Stomach smooth muscle (tissue), 2 donors: ENCODE data around the gene TTC13.

Source experiments
- H3K27ac ChIP-seq: one replicate; pipeline ENCODE4 v1.7.0; 2013; ENCODE audit warnings: mild to moderate bottlenecking, low read length, inconsistent platforms
- H3K27me3 ChIP-seq, 2 donors: one replicate each; pipeline ENCODE4 v1.7.0; 2013; ENCODE audit warnings: low read length in 2 of 2; ENCODE audit not compliant: insufficient read depth in 2 of 2, control insufficient read depth in 1 of 2
- H3K36me3 ChIP-seq, 2 donors: one replicate each; pipeline ENCODE4 v1.7.0; 2013; ENCODE audit warnings: low read length in 2 of 2; ENCODE audit not compliant: control insufficient read depth in 2 of 2, insufficient read depth in 2 of 2
- H3K4me1 ChIP-seq: one replicate; pipeline ENCODE4 v1.7.0; 2013; ENCODE audit warnings: low read length; ENCODE audit not compliant: control insufficient read depth, insufficient read depth
- H3K4me3 ChIP-seq, 2 donors: one replicate each; pipeline ENCODE4 v1.7.0; 2013; ENCODE audit warnings: low read length in 2 of 2
- H3K9ac ChIP-seq, 2 donors: one replicate each; pipeline ENCODE4 v1.7.0; 2013; ENCODE audit warnings: low read length in 2 of 2, mild to moderate bottlenecking in 1 of 2
- H3K9me3 ChIP-seq, 2 donors: one replicate each; pipeline ENCODE4 v1.7.0; 2013; ENCODE audit warnings: low read length in 2 of 2; ENCODE audit not compliant: control insufficient read depth in 2 of 2
- donor health status: healthy.
- donor health status: Pancreatic carcinoma.

The TTC13 gene

DNA sequence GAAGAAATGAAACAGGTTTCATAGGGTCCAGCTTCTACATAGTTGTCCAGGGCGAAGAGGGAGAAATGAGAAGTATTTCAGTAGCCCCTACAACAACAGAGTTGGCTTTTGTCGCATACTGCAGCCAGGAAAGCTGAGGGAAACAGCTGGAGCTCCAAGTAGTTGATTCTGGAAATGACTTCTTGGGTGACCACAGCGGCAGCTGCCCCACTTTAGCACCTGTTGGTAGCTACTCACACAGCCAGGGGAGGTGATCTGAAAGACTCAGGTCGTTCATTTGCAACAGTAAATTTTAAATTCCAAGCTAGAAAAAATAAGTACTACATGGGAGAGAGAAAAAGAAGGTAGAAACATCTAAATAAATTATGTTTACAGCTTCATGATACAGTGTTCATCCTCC is 2.3 kb downstream of the TTC13 start:
- no peak overlapping the region for H3K9ac ChIP-seq
- H3K36me3 ChIP-seq = peaks cover 3 to 4% of the 10 kb centered on the region in 2 donors
- H3K4me1 ChIP-seq = peaks cover 6% of the 10 kb centered on the region
- H3K9me3 ChIP-seq = no peaks in the 10 kb centered on the region
- H3K27me3 ChIP-seq = no peaks in the 10 kb centered on the region
- H3K27ac ChIP-seq = no peak overlapping the region
- no peak overlapping the region for H3K4me3 ChIP-seq

GRCh38 chr1:230975636-230976035 is 3.0 kb downstream of the TTC13 start:
- Histone ChIP-seq H3K4me3 (no peak overlapping the region), H3K4me1 (peaks cover 6% of the 10 kb centered on the region), H3K27ac (no peak overlapping the region), H3K36me3 (peaks cover 3 to 4% of the 10 kb centered on the region in 2 donors), H3K9me3 (no peaks in the 10 kb centered on the region), H3K27me3 (no peaks in the 10 kb centered on the region), H3K9ac (no peak overlapping the region)

GRCh38 chr1:230972855-230973271 is 5.8 kb downstream of the TTC13 start:
- peaks cover 6 to 8% of the 10 kb centered on the region in 2 donors for H3K36me3 ChIP-seq
- no peak overlapping the region for H3K9ac ChIP-seq
- no peaks in the 10 kb centered on the region for H3K27me3 ChIP-seq
- H3K9me3 ChIP-seq = no peaks in the 10 kb centered on the region
- H3K4me3 ChIP-seq = no peak overlapping the region
- no peak overlapping the region for H3K27ac ChIP-seq
- H3K4me1 ChIP-seq = peaks cover 3% of the 10 kb centered on the region

DNA sequence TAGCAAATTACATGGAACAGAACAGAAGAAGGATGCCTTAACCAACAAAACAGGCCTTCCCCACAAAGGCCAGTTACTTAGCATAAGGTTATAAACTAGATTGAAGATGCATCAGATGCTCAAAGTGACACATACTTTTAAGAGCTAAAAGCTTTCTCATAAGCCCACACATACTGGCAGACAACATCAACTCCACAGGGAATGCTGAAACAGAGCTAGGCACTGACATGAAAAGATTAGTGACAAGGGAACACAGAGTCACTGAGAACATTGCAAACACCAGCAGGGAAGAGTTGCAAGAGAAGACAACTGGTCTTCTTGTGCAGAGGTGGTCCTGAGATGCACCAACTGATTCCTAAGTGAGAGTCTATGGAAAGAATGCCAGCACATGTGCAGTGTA is 6.9 kb downstream of the TTC13 start:
- Histone ChIP-seq H3K4me1 (no peaks in the 10 kb centered on the region), H3K4me3 (no peak overlapping the region), H3K9me3 (no peaks in the 10 kb centered on the region), H3K27ac (no peak overlapping the region), H3K27me3 (no peaks in the 10 kb centered on the region), H3K9ac (no peak overlapping the region), H3K36me3 (peaks cover 6 to 8% of the 10 kb centered on the region in 2 donors)

DNA sequence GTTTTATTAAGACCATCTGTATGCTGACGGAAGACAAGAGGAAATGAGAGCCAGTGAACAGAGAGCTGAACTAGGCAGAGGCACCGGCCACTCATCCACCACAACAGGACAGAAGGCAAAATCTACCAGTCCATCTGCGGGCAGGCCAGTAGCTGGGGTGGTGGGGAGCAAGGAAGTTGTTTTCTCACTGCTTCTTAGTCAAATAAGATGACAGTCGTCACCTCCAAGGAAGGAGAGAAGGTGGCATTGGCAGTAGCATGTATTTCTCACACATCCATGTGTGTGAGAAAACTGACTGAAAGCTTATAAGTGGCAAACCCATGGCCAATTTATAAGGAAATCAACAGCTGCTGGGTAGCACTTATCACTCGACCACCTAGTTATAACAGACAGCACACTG is 8.2 kb downstream of the TTC13 start:
- peaks cover 2 to 5% of the 10 kb centered on the region in 2 donors for H3K36me3 ChIP-seq
- H3K9me3 ChIP-seq = no peaks in the 10 kb centered on the region
- H3K9ac ChIP-seq = no peak overlapping the region
- H3K27ac ChIP-seq = no peak overlapping the region
- H3K4me1 ChIP-seq = no peaks in the 10 kb centered on the region
- no peaks in the 10 kb centered on the region for H3K27me3 ChIP-seq
- H3K4me3 ChIP-seq = no peak overlapping the region

GRCh38 chr1:230966358-230966873 is 12.2 kb downstream of the TTC13 start:
- Histone ChIP-seq H3K27ac (no peak overlapping the region), H3K9me3 (no peaks in the 10 kb centered on the region), H3K36me3 (peaks cover 2 to 5% of the 10 kb centered on the region in 2 donors), H3K4me1 (no peaks in the 10 kb centered on the region), H3K27me3 (no peaks in the 10 kb centered on the region), H3K9ac (no peak overlapping the region), H3K4me3 (no peak overlapping the region)

- Histone ChIP-seq H3K9me3 (no peaks in the 10 kb centered on the region), H3K4me1 (no peaks in the 10 kb centered on the region), H3K4me3 (no peak overlapping the region)
Measured at GRCh38 chr1:230965535-230965934, 13.1 kb downstream of the TTC13 start.

GRCh38 chr1:230964896-230965295 is 13.8 kb downstream of the TTC13 start:
- Histone ChIP-seq H3K9ac (no peak overlapping the region), H3K4me1 (no peaks in the 10 kb centered on the region), H3K9me3 (no peaks in the 10 kb centered on the region), H3K27me3 (no peaks in the 10 kb centered on the region), H3K4me3 (no peak overlapping the region), H3K36me3 (peaks cover 0 to under 1% of the 10 kb centered on the region in 2 donors), H3K27ac (no peak overlapping the region)

More at GRCh38 chr1:230965535-230965934, 13.1 kb downstream of the TTC13 start:
- Histone ChIP-seq H3K9ac (no peak overlapping the region), H3K27ac (no peak overlapping the region), H3K36me3 (peaks cover 2 to 5% of the 10 kb centered on the region in 2 donors), H3K27me3 (no peaks in the 10 kb centered on the region)

DNA sequence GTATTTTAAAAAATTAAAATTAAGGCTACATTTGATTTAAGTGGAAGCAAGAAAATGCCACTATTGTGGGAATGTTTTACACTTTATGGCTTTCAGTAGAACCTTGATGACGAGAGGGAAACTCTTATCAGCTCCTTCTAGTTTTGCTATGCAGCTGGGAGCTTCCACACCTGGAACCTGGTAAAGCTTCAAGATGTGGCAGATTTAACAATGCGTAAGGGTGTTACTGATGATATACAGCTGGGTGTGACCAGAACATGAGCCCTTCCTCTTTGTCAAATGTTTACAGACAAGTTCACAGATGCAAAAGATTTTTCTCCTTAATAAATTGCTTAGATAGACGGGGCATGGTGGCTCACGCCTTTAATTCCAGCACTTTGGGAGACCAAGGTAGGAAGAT is 20.3 kb downstream of the TTC13 start:
- Histone ChIP-seq H3K9me3 (no peaks in the 10 kb centered on the region), H3K27me3 (no peaks in the 10 kb centered on the region), H3K36me3 (peaks cover 11 to 16% of the 10 kb centered on the region in 2 donors), H3K4me3 (no peak overlapping the region), H3K9ac (no peak overlapping the region), H3K4me1 (no peaks in the 10 kb centered on the region), H3K27ac (no peak overlapping the region)

- Histone ChIP-seq H3K36me3 (peaks cover 11 to 16% of the 10 kb centered on the region in 2 donors), H3K9ac (no peak overlapping the region), H3K27ac (no peak overlapping the region)
Measured at GRCh38 chr1:230957580-230957989, 21.1 kb downstream of the TTC13 start.

GRCh38 chr1:230950404-230950803 is 28.3 kb downstream of the TTC13 start:
- no peak overlapping the region for H3K9ac ChIP-seq
- H3K27me3 ChIP-seq = no peaks in the 10 kb centered on the region
- no peaks in the 10 kb centered on the region for H3K4me1 ChIP-seq
- no peak overlapping the region for H3K27ac ChIP-seq
- H3K36me3 ChIP-seq = peaks cover 0 to 5% of the 10 kb centered on the region in 2 donors
- no peaks in the 10 kb centered on the region for H3K9me3 ChIP-seq
- H3K4me3 ChIP-seq = no peak overlapping the region

More at GRCh38 chr1:230957580-230957989, 21.1 kb downstream of the TTC13 start:
- no peaks in the 10 kb centered on the region for H3K9me3 ChIP-seq
- no peaks in the 10 kb centered on the region for H3K27me3 ChIP-seq
- H3K4me3 ChIP-seq = no peak overlapping the region
- H3K4me1 ChIP-seq = no peaks in the 10 kb centered on the region
